HG03378 (cell line): ENCODE data around the gene ERGIC2.
"Not testable (repeated sequence)": the region's sequence is repeated elsewhere in the genome, so short reads cannot be mapped to it uniquely, and the experiment has no call there.

Source experiments
- ATAC-seq: cut with Tn5 transposase; IDR thresholded peaks from one replicate; pipeline ENCODE4 v1.9.1; 2021; ENCODE audit warnings: mild to moderate bottlenecking, moderate library complexity; ENCODE audit not compliant: unreplicated experiment

Gene ERGIC2

DNA sequence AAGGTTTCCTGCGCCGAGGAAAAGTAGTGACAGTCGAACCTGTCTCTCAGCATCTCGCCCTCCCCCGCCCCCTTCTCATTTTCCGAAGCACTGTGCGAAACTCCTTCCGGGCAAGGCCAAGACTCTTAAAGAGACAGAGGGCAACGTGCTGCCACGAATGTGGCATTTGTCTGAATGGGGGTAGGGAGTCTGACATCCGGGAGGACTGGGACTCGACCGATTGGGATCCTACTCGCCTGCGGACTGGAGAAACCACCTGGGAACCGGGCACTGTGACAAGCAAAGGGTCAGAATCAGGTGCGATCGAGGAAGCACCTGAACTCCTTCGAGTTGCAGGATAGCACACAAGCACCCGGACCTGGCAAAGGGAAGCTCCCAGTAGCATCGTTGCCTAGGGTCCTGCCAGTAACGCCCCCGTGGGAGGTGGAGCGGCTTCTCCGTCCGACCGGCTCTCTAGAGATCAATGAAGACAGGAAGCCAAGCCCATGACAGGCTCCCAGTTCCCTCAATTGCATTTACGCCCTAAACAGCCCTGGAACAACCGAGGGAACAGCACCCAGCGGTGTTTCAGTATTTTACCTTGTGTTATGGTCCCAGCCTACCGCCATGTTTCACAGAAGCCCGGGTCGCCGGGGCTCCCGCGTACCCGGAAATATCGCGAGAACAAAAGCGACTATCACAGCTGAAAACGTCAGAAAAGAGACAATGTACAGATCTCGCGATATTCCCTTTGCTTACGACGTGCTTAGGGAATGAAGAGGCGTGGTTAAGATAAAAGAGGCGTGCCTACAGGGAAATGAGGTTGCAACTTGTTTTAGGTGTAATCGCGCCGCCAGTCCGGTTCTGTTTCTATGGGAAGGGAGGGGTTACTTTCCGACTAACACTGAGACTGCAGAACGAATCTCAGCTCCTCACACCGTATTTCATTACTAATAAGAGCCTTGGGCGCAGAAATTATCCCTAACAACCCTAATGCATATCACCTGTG lies at the start of gene ERGIC2:
ERGIC2 (minus strand) TSS at position 637 of the 988 bp plus-strand sequence. CDS start 9,539 bp downstream, outside the sequence.
- peak; percentile 100 for ATAC-seq

- no peak for ATAC-seq
These were observed 49.7 kb upstream of the ERGIC2 start for GRCh38 chr12:29430716-29431044.

DNA sequence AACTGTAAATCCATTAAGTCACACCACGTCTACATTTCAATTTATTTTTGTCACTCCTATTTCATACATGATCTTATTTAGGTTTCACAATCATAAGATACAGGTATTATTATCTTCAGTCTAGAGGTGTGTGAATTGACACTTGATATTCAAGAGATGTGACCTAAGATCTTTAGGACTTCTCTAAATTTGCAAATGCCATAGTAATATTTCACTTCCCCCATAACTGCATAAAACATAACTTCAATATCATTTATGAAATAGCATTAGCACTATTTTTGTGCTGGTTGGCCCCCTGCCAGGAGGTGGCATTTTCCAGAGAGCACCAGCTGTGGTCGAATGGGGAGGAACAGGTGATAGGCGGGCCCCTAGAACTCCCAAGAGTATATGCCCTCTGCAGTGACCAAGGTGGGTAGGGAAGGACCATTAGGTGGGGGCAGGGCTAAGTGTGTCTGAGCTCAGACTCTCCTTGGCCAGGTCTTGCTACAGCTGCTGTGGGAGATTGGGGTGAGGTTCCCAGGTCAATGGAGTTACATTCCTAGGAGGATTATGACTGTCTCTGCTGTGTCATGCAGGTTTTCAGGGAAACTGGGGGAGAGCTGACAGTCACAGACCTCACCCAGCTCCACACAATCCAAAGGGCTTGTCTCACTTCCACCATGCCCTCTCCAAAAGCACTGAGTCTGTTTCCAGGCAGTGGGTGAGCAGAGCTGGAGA lies 49.2 kb upstream of the ERGIC2 start:
- ATAC-seq, result no peak

- peak; percentile 66 for ATAC-seq
These were observed 47.7 kb upstream of the ERGIC2 start for GRCh38 chr12:29428633-29429032.

- ATAC-seq, result peak; percentile 96
These were observed 47.0 kb upstream of the ERGIC2 start for GRCh38 chr12:29427964-29428363.

GRCh38 chr12:29426498-29426897 lies 45.5 kb upstream of the ERGIC2 start:
- no peak for ATAC-seq

GRCh38 chr12:29425722-29426121 lies 44.8 kb upstream of the ERGIC2 start:
- no peak for ATAC-seq

- no peak for ATAC-seq
These were observed 35.8 kb upstream of the ERGIC2 start for GRCh38 chr12:29416748-29417147.

DNA sequence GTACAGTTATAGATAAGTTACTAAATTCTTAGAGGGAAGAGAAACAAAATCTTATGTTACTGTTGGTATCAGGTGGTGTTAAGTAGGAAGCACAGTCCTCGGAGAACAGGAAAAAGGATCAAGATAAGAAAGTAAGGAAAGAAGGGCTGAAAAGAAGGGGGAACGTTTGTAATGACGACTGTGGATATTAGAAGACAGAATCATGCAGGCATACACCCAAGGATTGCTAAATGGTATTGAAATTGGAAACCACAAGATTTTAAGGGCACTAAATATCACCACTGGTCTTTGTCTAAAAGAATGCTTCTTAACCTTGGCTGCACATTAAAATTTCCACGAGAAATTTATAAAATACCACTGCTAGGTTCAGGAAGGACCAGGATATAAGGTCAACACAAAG lies 34.1 kb upstream of the ERGIC2 start:
- ATAC-seq, result no peak

GRCh38 chr12:29414368-29414767 lies 33.4 kb upstream of the ERGIC2 start:
- no peak for ATAC-seq

DNA sequence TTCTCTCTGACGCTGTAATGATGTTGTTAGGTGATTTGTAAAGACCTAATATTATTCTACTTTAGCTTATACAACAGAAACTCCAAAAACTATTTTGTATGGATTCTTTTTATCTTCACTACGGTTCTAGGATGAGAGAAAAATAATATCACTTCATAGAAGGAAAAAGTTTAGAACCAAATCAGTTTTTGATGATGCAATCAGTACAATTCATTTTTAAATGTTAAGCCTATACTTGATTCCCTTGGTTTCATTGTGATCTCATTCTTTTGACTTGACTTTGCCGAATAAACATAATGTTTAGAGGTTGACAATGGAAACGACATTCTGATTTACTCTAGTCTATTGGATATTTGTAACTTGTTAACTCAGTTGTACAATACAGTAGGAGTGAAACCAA lies 24.6 kb upstream of the ERGIC2 start:
- no peak for ATAC-seq

GRCh38 chr12:29403991-29404390 lies 23.0 kb upstream of the ERGIC2 start:
- no peak for ATAC-seq

DNA sequence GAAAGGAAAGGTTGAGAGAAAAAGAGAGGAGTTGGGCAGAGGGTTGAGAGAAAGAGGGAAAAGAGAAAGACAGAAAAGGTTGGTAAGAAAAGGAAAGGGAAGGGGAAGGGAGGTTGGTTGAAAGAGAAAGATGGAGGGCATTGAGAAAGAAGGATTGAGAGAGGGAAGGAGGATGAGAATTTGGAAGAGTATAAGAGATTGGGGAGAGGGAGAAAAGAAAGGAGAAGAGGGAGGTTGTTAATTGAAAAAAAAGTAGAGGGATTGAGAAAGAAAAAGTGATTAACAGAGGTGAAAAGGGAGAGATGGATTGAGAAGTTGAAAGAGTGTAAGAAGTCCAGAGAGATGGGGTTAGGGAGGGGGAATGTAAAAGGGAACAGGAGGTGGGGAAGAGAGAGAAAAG lies 21.5 kb upstream of the ERGIC2 start:
- no peak for ATAC-seq

DNA sequence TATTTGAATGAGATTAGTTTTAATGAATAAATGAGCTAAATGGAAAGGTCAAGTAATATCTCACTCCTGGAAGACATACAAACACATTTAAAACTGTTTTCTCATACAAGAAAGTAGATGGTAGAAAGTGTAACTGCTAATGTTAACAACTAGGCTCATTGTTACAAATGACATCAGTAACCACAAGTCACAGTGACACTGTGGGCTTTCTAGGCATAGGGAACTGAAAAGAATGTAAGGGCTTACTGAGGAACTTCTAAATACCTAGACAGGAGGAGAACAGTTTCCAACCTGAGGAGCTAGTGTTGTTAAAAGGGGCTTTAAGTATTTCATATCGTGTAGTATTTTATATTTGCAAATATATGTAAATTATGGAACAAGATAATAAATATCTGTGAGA lies 17.5 kb upstream of the ERGIC2 start:
- ATAC-seq, result no peak

DNA sequence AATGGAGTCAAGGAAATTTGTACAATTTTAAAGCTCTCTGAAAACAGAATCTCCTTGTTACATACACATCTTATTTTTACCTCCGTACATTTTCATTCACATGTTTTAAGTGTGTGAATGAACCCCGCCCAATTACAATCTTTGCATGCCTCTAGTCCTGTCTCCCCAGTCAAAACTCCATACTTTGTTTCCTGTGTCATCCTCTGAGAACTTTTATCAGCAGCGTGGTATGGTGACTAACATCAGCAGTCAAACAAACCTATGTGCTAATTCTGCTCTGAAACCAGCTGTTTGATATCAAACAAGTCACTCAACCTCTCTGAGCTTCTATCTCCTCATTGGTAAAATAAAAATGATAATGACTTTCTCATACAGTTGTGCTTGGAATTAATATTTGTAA lies 15.8 kb upstream of the ERGIC2 start:
- ATAC-seq, result no peak

GRCh38 chr12:29395356-29395755 lies 14.4 kb upstream of the ERGIC2 start:
- no peak for ATAC-seq

DNA sequence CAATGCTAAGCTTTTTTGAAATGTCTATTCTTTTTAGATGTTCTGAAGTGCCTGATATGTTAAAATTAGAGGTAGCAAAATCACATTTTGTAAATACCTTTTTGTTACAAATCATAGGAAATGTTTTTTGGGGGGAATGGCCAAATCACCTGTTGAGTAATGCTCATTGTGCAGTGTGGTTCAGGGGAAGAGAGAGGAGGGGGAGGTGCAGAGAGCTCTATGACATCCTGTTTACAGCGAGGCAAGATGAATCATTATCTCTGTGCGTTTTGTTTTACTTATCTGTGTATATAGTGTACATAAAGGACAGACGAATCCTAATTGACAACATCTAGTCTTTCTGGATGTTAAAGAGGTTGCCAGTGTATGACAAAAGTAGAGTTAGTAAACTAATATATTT lies 9.4 kb upstream of the ERGIC2 start:
- ATAC-seq, result not testable (repeated sequence)

DNA sequence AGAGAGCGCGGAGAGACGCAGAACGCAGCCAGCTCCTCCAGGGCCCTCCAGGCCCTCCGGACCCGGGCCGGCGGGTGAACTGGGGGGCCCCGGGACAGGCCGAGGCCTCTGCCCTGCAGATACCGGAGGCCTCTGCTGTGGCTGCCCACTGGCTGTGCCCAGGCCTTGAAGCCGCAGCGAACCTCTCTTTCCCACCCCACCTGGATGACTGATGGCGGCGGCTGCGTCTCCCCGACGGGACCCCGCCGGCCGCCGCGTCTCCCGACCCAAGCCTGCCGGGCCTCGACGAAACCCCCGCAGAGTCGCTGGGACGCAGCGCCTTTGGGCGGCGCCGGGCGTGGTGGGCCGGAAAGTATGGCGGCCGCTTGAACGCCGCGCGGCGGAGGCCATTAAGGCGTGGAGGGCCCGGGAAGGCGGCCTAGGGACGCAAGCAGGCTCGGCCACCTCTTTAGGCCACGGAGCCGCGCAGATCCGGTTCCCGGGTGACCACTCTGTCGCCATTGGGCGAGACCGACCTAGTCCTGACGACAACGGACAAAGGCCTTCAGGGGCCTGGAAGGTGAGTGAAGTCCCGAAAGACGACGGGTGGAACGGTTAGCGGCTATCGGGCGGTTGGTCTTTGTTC lies 8.4 kb upstream of the ERGIC2 start:
- no peak for ATAC-seq

DNA sequence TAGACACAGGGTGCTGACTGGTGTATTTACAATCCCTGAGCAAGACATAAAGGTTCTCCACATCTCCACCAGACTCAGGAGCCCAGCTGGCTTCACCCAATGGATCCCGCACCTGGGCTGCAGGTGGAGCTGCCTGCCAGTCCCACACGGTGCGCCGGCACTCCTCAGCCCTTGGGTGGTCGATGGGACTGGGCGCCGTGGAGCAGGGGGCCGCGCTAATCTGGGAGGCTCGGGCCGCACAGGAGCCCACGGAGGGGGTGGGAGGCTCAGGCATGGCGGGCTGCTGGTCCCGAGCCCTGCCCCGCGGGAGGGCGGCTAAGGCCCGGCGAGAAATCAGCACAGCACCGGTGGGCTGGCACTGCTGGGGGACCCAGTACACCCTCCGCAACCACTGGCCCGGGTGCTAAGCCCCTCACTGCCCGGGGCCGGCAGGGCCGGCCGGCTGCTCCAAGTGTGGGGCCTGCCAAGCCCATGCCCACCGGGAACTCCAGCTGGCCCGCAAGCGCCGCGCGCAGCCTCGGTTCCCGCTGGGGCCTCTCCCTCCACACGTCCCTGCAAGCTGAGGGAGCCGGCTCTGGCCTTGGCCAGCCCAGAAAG lies 5.2 kb upstream of the ERGIC2 start:
- not testable (repeated sequence) for ATAC-seq

DNA sequence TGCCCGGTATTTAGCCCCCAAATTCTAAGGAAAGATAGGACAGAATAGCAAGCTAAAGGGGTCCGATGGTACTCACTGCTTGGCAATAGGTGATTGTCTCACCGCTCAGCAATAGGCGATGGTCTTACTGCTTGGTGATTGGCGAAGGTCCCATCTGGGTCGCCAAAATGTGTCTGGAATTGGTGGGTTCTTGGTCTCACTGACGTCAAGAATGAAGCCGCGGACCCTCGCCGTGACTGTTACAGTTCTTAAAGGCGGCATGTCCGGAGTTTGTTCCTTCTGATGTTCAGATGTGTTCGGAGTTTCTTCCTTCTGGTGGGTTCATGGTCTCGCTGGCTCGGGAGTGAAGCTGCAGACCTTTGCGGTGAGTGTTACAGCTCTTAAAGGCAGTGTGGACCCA lies 4.2 kb upstream of the ERGIC2 start:
- not testable (repeated sequence) for ATAC-seq

DNA sequence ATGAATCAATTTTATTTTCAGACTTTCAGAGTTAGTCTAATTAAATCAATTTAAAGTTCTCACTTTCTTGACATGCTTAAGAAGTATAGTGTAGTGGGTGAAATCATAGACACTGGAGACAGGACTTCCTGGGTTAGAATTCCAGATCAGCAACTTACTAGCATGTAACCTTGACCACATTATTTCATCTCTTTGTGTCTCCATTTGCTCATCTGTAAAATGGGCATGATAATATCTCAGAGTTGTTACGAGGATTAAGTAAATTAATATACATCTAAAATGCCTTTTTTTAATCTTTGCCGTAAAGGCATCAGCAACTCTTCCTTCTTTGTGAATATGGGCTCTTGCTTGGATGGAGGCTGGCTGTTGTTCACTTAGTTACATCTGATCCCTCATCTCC lies 1.3 kb upstream of the ERGIC2 start:
- ATAC-seq, result no peak
